ENCODE data around the gene RNF215. TPM values are rescaled to one million over a fixed set of nuclear protein-coding genes. Genes with fewer than 3 reads are reported as not detected.

RNF215 gene
- total and polyA plus RNA-seq, 2 of the 13 experiments (the other 11 are each of a cell fraction or from before 2014, with no cell fraction given): 5.3 to 6.1 TPM

- TF ChIP-seq ZZZ3 (CRISPR knock-in tag; IDR thresholded peaks at IDR 0.05; ENCODE audit: borderline replicate concordance): peak; percentile 28; the same call in 1 of the 2 replicates
- peak; percentile 82; the same call in 1 of the 2 replicates for TF ChIP-seq ZNF501 (CRISPR knock-in tag; IDR thresholded peaks at IDR 0.05)
- no peak for TF ChIP-seq SP140L (CRISPR knock-in tag; IDR thresholded peaks at IDR 0.05; ENCODE audit: borderline replicate concordance)
- peak; percentile 62 for TF ChIP-seq MED1 (CRISPR knock-in tag; IDR thresholded peaks at IDR 0.05)
- 0 out of 2 replicates have a peak, but pooled peaks have one; percentile 39 for TF ChIP-seq ZNF280D (CRISPR knock-in tag; IDR thresholded peaks at IDR 0.05)
- TF ChIP-seq SRSF1 (optimal IDR thresholded peaks at IDR 0.05; ENCODE audit: low read depth, low read length): peak; percentile 58
- TF ChIP-seq ZNF446 (CRISPR knock-in tag; IDR thresholded peaks at IDR 0.05): 0 out of 2 replicates have a peak, but pooled peaks have one; percentile 68
- TF ChIP-seq GFI1 (CRISPR knock-in tag; IDR thresholded peaks at IDR 0.05; ENCODE audit: borderline replicate concordance): no peak
- TF ChIP-seq ZHX2 (IDR thresholded peaks at IDR 0.05; ENCODE audit: low read depth): peak; percentile 98
- peak; percentile 64; the same call in 1 of the 2 replicates for TF ChIP-seq ZHX2 (CRISPR knock-in tag; IDR thresholded peaks at IDR 0.05; ENCODE audit: borderline replicate concordance)
- TF ChIP-seq PRDM10 (CRISPR knock-in tag; IDR thresholded peaks at IDR 0.05; ENCODE audit: low read depth): no peak
- TF ChIP-seq WIZ (CRISPR knock-in tag; IDR thresholded peaks at IDR 0.05): no peak
- TF ChIP-seq ESRRA (CRISPR knock-in tag; IDR thresholded peaks at IDR 0.05; ENCODE audit: low read depth): peak; percentile 67; the same call in 1 of the 2 replicates
- no peak for TF ChIP-seq ARID2 (CRISPR knock-in tag; IDR thresholded peaks at IDR 0.05; ENCODE audit: borderline replicate concordance)
- peak; percentile 50; the same call in 1 of the 2 replicates for TF ChIP-seq MIER3 (CRISPR knock-in tag; IDR thresholded peaks at IDR 0.05; ENCODE audit: borderline replicate concordance)
- TF ChIP-seq ZNF562 (CRISPR knock-in tag; IDR thresholded peaks at IDR 0.05; ENCODE audit: borderline replicate concordance): no peak
These were observed 30.6 kb downstream of the RNF215 start, which contains the start of the genes CCDC157 and SF3A1 (continued) for GRCh38 chr22:30356449-30357235.
